ENCODE results near the gene CDK10. TPM values are rescaled to one million over a fixed set of nuclear protein-coding genes. Genes with fewer than 3 reads are reported as not detected.

CDK10 gene
- total RNA-seq, 4 donors from 2014 or later, result 20.8 to 45.1 (median 25.7) TPM

GRCh38 chr16:89700100-89700648, 13.7 kb downstream of the CDK10 start:
- intact Hi-C loops (cut with DNase I), result loop anchor here (5.0 to 10.0 kb wide), 2 partner anchors 92 to 165 kb away; no protein-coding TSS in a partner anchor
- peak; percentile 100 for DNase-seq (ENCODE audit: extremely low spot score)

GRCh38 chr16:89700649-89701424, 14.3 kb downstream of the CDK10 start:
- TF ChIP-seq POLR2AphosphoS5 (IDR thresholded peaks at IDR 0.05) (no peak), CTCF (IDR thresholded peaks at IDR 0.05) (no peak), POLR2A (IDR thresholded peaks at IDR 0.05; ENCODE audit: low read depth) (no peak), EP300 (IDR thresholded peaks at IDR 0.05) (no peak)
- intact Hi-C loops (cut with DNase I), result loop anchor here (5.0 to 10.0 kb wide), 2 partner anchors 91 to 164 kb away; no protein-coding TSS in a partner anchor
- DNase-seq (ENCODE audit: extremely low spot score), result no peak
- 5% methylated on average over 4 of the region's 78 CpGs for WGBS
- Histone ChIP-seq H3K36me3 (peaks cover 0 to 23% (median 20%) of the 10 kb centered on the region in 4 donors), H3K4me3 (peak overlapping the region; percentile 73 to 94 (median 82)), H3K9me3 (no peaks in the 10 kb centered on the region), H3K4me1 (peaks cover 15 to 35% (median 34%) of the 10 kb centered on the region in 4 donors), H3K27me3 (no peaks in the 10 kb centered on the region), H3K27ac (replicated peaks in 1 of 4) (peak overlapping the region; percentile 74 to 86 (median 80))

More at GRCh38 chr16:89700100-89700648, 13.7 kb downstream of the CDK10 start:
- TF ChIP-seq CTCF (IDR thresholded peaks at IDR 0.05) (peak; percentile 69 to 88 (median 82)), POLR2AphosphoS5 (IDR thresholded peaks at IDR 0.05) (peak; percentile 72 to 93), POLR2A (IDR thresholded peaks at IDR 0.05; ENCODE audit: low read depth) (no peak), EP300 (IDR thresholded peaks at IDR 0.05) (no peak)
- Histone ChIP-seq H3K27me3 (no peaks in the 10 kb centered on the region), H3K9me3 (no peaks in the 10 kb centered on the region), H3K36me3 (peaks cover 0 to 30% (median 27%) of the 10 kb centered on the region in 4 donors), H3K27ac (replicated peaks in 1 of 4) (peak overlapping the region; percentile 74 to 86 (median 80)), H3K4me1 (peaks cover 15 to 32% (median 30%) of the 10 kb centered on the region in 4 donors), H3K4me3 (peak overlapping the region; percentile 73 to 94 (median 82))
- 0% methylated on average over 6 of the region's 30 CpGs for WGBS

GRCh38 chr16:89701425-89702406, 15.2 kb downstream of the CDK10 start, which contains the start of gene SPATA2L:
TSS of gene SPATA2L (minus strand) at chr16:89701705. CDS start at chr16:89701232, 473 bp downstream.
- TF ChIP-seq POLR2AphosphoS5 (IDR thresholded peaks at IDR 0.05), result peak; percentile 80 to 94
- TF ChIP-seq CTCF (IDR thresholded peaks at IDR 0.05), result peak in 1 of 3 experiments; percentile 29
- TF ChIP-seq EP300 (IDR thresholded peaks at IDR 0.05), result no peak
- peak; percentile 78 for TF ChIP-seq POLR2A (IDR thresholded peaks at IDR 0.05; ENCODE audit: low read depth)
- Histone ChIP-seq H3K36me3 (peaks cover 0 to 16% (median 15%) of the 10 kb centered on the region in 4 donors), H3K27me3 (no peaks in the 10 kb centered on the region), H3K4me1 (peaks cover 15 to 41% (median 40%) of the 10 kb centered on the region in 4 donors), H3K9me3 (no peaks in the 10 kb centered on the region), H3K4me3 (peak within 1 kb of the TSS; percentile 73 to 94 (median 82)), H3K27ac (replicated peaks in 1 of 4) (peak within 1 kb of the TSS; percentile 74 to 86 (median 80))
- intact Hi-C loops (cut with DNase I), result loop anchor here (5.0 to 10.0 kb wide), 2 partner anchors 91 to 163 kb away; no protein-coding TSS in a partner anchor
- DNase-seq (ENCODE audit: extremely low spot score), result peak; percentile 96
- WGBS, result 0% methylated on average over 39 of the region's 97 CpGs

- intact Hi-C loops (cut with DNase I), result loop anchor here (5.0 to 10.0 kb wide), 2 partner anchors 88 to 161 kb away; no protein-coding TSS in a partner anchor
- TF ChIP-seq CTCF (IDR thresholded peaks at IDR 0.05), result no peak
- TF ChIP-seq POLR2AphosphoS5 (IDR thresholded peaks at IDR 0.05), result no peak
- TF ChIP-seq EP300 (IDR thresholded peaks at IDR 0.05), result no peak
- TF ChIP-seq POLR2A (IDR thresholded peaks at IDR 0.05; ENCODE audit: low read depth), result no peak
Measured at GRCh38 chr16:89704281-89704680, 17.8 kb downstream of the CDK10 start.

More at GRCh38 chr16:89704281-89704680, 17.8 kb downstream of the CDK10 start:
- DNase-seq (ENCODE audit: extremely low spot score), result no peak
- WGBS, result 76% methylated on average over 10 of the region's 13 CpGs
- Histone ChIP-seq H3K27ac (replicated peaks in 1 of 4) (no peak overlapping the region), H3K4me1 (peaks cover 15 to 41% (median 39%) of the 10 kb centered on the region in 4 donors), H3K4me3 (no peak overlapping the region), H3K36me3 (peaks cover 0 to 5% (median 0%) of the 10 kb centered on the region in 4 donors), H3K9me3 (no peaks in the 10 kb centered on the region), H3K27me3 (no peaks in the 10 kb centered on the region)

Measured in esophagus muscularis mucosa (tissue), 4 donors.